K562 (cell line): Measurements from ENCODE around the gene OR10C1. TPM values are rescaled to one million over a fixed set of nuclear protein-coding genes. Genes with fewer than 3 reads are reported as not detected.

ENCODE experiments used
- ATAC-seq: fragments of 200-7000 bp; cut with Tn5 transposase; 3 replicates; pipeline ENCODE4 v1.9.1; 2020; ENCODE audit warnings: moderate library complexity
- BruUV-seq: library from RNA; stranded (reverse); fragments of 400-500 nt; replicated peaks from 2 replicates; lab custom pipeline; 2021; lab: Mats Ljungman, UMichigan
- CTCF ChIA-PET: fragments of 300-600 bp; formaldehyde crosslinking; extraction: SDS; loops from one replicate; lab custom pipeline; 2021; ENCODE audit warnings: low intra/inter-chr PET ratio; lab: Yijun Ruan, JAX
- POLR2A ChIA-PET: fragments of 300-600, 350-650 bp; sonication (Branson Sonifier 250); formaldehyde crosslinking; extraction: SDS; loops from one replicate; lab custom pipeline; 2021; ENCODE audit warnings: antibody characterized with exemption, inconsistent platforms; lab: Yijun Ruan, JAX
- DNase-seq, 4 experiments: peaks; one replicate each; pipeline versions ENCODE4 v3.0.0 to v3.0.0-alpha.2; 2011 to 2018; ENCODE audit warnings: low spot score in 3 of 4, mixed read lengths in 3 of 4; ENCODE audit errors: extremely low read depth in 1 of 4
- FAIRE-seq: peaks from 2 replicates; lab custom pipeline; 2011; peaks lifted over from hg19 to GRCh38; lab: Jason Lieb, UNC
- H2AFZ ChIP-seq: 2 replicates; pipeline ENCODE4 v1.6.0; 2011; ENCODE audit warnings: low read depth, low read length, control low read depth, inconsistent platforms
- H3K27ac ChIP-seq: fragments of 200-600 bp; 3 replicates; pipeline ENCODE4 v1.8.0; 2011; ENCODE audit warnings: low read depth, mild to moderate bottlenecking, control low read depth, inconsistent platforms, low read length, moderate library complexity, mixed read lengths; ENCODE audit errors: extremely low read depth
- H3K27me3 ChIP-seq, 2 experiments: fragments of 300-600 bp in 1 of 2; 2 replicates in 1 of 2; 3 replicates in 1 of 2; pipeline versions ENCODE4 v1.6.0 to v1.8.0; 2011; ENCODE audit warnings: inconsistent platforms in 2 of 2, low read length in 2 of 2, mild to moderate bottlenecking in 1 of 2, mixed read lengths in 1 of 2, moderate library complexity in 1 of 2; ENCODE audit not compliant: control insufficient read depth in 2 of 2, insufficient read depth in 2 of 2
- H3K36me3 ChIP-seq: fragments of 300-600 bp; 3 replicates; pipeline ENCODE4 v1.8.0; 2011; ENCODE audit warnings: mild to moderate bottlenecking, low read length, inconsistent platforms; ENCODE audit not compliant: control insufficient read depth, insufficient read depth
- H3K4me1 ChIP-seq, 2 experiments: fragments of 200-600 bp in 1 of 2; replicated peaks in 1 of 2; 2 replicates in 1 of 2; 3 replicates in 1 of 2; pipeline versions ENCODE4 v1.5.1 to v1.8.0; 2011; ENCODE audit warnings: inconsistent platforms in 2 of 2, low read length in 2 of 2, mild to moderate bottlenecking in 1 of 2, mixed read lengths in 1 of 2, moderate library complexity in 1 of 2; ENCODE audit not compliant: control insufficient read depth in 2 of 2, insufficient read depth in 2 of 2
- H3K4me2 ChIP-seq: 2 replicates; pipeline ENCODE4 v1.6.1; 2011; ENCODE audit warnings: low read length, control low read depth, inconsistent platforms, mixed read lengths; ENCODE audit not compliant: insufficient read depth
- H3K4me3 ChIP-seq: fragments of 200-600 bp; sonication (generic), shearing (Covaris generic); 2 replicates; pipeline ENCODE4 v1.5.1; 2016; ENCODE audit warnings: control low read depth, inconsistent platforms
- H3K79me2 ChIP-seq: fragments of 200-600 bp; 3 replicates; pipeline ENCODE4 v1.8.0; 2011; ENCODE audit warnings: low read length, inconsistent platforms; ENCODE audit not compliant: control insufficient read depth, insufficient read depth
- H3K9ac ChIP-seq, 2 experiments: 2 replicates each; pipeline versions ENCODE4 v1.6.0 to v1.6.1; 2011; ENCODE audit warnings: low read depth in 2 of 2, low read length in 2 of 2, control low read depth in 1 of 2, inconsistent platforms in 1 of 2, mild to moderate bottlenecking in 1 of 2, mixed read lengths in 1 of 2; ENCODE audit not compliant: insufficient read depth in 1 of 2
- H3K9me1 ChIP-seq: one replicate; pipeline ENCODE4 v1.6.0; 2011; ENCODE audit warnings: inconsistent platforms, mild to moderate bottlenecking, low read length, moderate library complexity; ENCODE audit not compliant: control insufficient read depth, insufficient read depth
- H3K9me3 ChIP-seq: replicated peaks from 2 replicates; pipeline ENCODE4 v1.5.1; 2011; ENCODE audit warnings: low read depth, low read length, inconsistent platforms; ENCODE audit not compliant: control insufficient read depth, insufficient read depth
- H4K20me1 ChIP-seq: replicated peaks from 2 replicates; pipeline ENCODE4 v1.6.1; 2011; ENCODE audit warnings: low read length, inconsistent platforms, mixed read lengths; ENCODE audit not compliant: control insufficient read depth, insufficient read depth
- CAMTA2 ChIP-seq: fragments of 250-450 bp; sonication (Bioruptor Pico); conservative IDR thresholded peaks from 2 replicates; pipeline ENCODE4 v1.5.1; 2022
- FOXA3 ChIP-seq, 2 experiments: fragments of 450-650 bp in 1 of 2; sonication (generic) in 1 of 2; formaldehyde crosslinking; IDR thresholded peaks in 1 of 2; conservative IDR thresholded peaks in 1 of 2; 2 replicates each; pipeline versions ENCODE4 v1.4.0 to v1.8.0; 2020 to 2022; ENCODE audit warnings: mild to moderate bottlenecking in 2 of 2, missing genetic modification reagents in 1 of 2
- MAFG ChIP-seq: fragments of 450-650 bp; conservative IDR thresholded peaks from 2 replicates; pipeline ENCODE4 v1.6.1; 2016; ENCODE audit warnings: missing genetic modification characterization, missing compliant biosample characterization
- MYNN ChIP-seq, 2 experiments: sonication (generic); formaldehyde crosslinking in 1 of 2; IDR thresholded peaks; 2 replicates each; pipeline versions ENCODE4 v1.5.0 to v1.6.1; 2016 to 2020; ENCODE audit warnings: antibody characterized with exemption in 1 of 2, missing genetic modification reagents in 1 of 2
- TCFL5 ChIP-seq: fragments of 250-450 bp; sonication (Bioruptor Pico); conservative IDR thresholded peaks from 2 replicates; pipeline ENCODE4 v1.6.1; 2021; ENCODE audit warnings: mild to moderate bottlenecking, moderate library complexity, matching md5 sums
- TEAD4 ChIP-seq, 2 experiments: sonication (generic) in 1 of 2; formaldehyde crosslinking in 1 of 2; IDR thresholded peaks; 2 replicates each; pipeline versions ENCODE4 v1.6.1 to v1.8.0; 2012 to 2022; ENCODE audit warnings: borderline replicate concordance in 1 of 2, inconsistent platforms in 1 of 2, low read length in 1 of 2, mild to moderate bottlenecking in 1 of 2, missing genetic modification reagents in 1 of 2
- TFAM ChIP-seq: fragments of 250-450 bp; sonication (Bioruptor Pico); conservative IDR thresholded peaks from 2 replicates; pipeline ENCODE4 v1.5.0; 2021; ENCODE audit warnings: mild to moderate bottlenecking, moderate library complexity
- ZNF644 ChIP-seq: fragments of 200-800 bp; sonication (Bioruptor generic); IDR thresholded peaks from 2 replicates; pipeline ENCODE4 v1.6.1; 2016; ENCODE audit warnings: low read depth, missing genetic modification characterization, missing compliant biosample characterization
- WGBS: fragments of 100-300 bp; shearing (Covaris generic); methylation state at CpG from one replicate; pipeline ENCODE4 v1.1.6; 2016; ENCODE audit warnings: low coverage, mixed read lengths; ENCODE audit not compliant: insufficient coverage; ENCODE audit errors: missing lambda C conversion rate; 5-methylcytosine and 5-hydroxymethylcytosine counted together
- in situ Hi-C: fragments of 300-500 bp; cut with MboI; formaldehyde crosslinking; loops from 4 replicates; pipeline ENCODE4 v1.15.0; 2018; ENCODE audit warnings: inconsistent platforms, mixed read lengths
- intact Hi-C: fragments of 100-400 bp; cut with micrococcal nuclease; formaldehyde crosslinking; loops from 2 replicates; pipeline ENCODE4 v1.14.2; 2022
- polyA plus RNA-seq, 8 experiments: library from polyadenylated mRNA; depleted of rRNA in 4 of 8; stranded (reverse) in 5 of 8; unstranded in 3 of 8; fragments of >200 nt; fragmentation: Nextera tagmentation in 2 of 8; fragmentation: Illumina TruSeq in 1 of 8; extraction: Ambion mirVana in 2 of 8; extraction: Trizol in 1 of 8; gene quantifications; 2 replicates each; pipeline versions ENCODE4 v1.2.1 to v1.2.3, GENCODE V29; 2011 to 2014; ENCODE audit warnings: inconsistent platforms in 1 of 8, missing spikeins in 1 of 8
- total RNA-seq, 7 experiments: library from RNA; depleted of rRNA in 6 of 7; stranded (reverse); fragments of >200 nt in 6 of 7; fragmentation: Illumina TruSeq in 2 of 7; extraction: Trizol in 2 of 7; gene quantifications; 2 replicates each; pipeline versions ENCODE4 v1.2.1 to v1.2.3, GENCODE V29; 2011 to 2021; ENCODE audit warnings: low replicate concordance in 1 of 7
- TF ChIP-seq, protein P1 (sequence below), 3 experiments: fragments of 200-800 bp in 1 of 3; fragments of 250-450 bp in 1 of 3; fragments of 450-650 bp in 1 of 3; sonication (Bioruptor Pico) in 1 of 3; sonication (Bioruptor generic) in 1 of 3; formaldehyde crosslinking in 1 of 3; IDR thresholded peaks; 2 replicates each; pipeline versions ENCODE4 v1.6.1 to v1.8.0; 2016 to 2022; ENCODE audit warnings: mild to moderate bottlenecking in 2 of 3, missing genetic modification characterization in 2 of 3, missing compliant biosample characterization in 1 of 3, moderate library complexity in 1 of 3
- TF ChIP-seq, protein P2 (sequence below): fragments of 450-650 bp; IDR thresholded peaks from 2 replicates; pipeline ENCODE4 v1.6.1; 2014; ENCODE audit warnings: low read depth, mild to moderate bottlenecking, moderate library complexity, borderline replicate concordance
- TF ChIP-seq, protein P3 (sequence below): fragments of 450-650 bp; IDR thresholded peaks from 2 replicates; pipeline ENCODE4 v1.6.1; 2017; ENCODE audit warnings: antibody characterized with exemption

OR10C1 gene
- total and polyA plus RNA-seq, 9 of the 15 experiments (the other 6 are each of a cell fraction or from before 2014, with no cell fraction given) = not detected

DNA sequence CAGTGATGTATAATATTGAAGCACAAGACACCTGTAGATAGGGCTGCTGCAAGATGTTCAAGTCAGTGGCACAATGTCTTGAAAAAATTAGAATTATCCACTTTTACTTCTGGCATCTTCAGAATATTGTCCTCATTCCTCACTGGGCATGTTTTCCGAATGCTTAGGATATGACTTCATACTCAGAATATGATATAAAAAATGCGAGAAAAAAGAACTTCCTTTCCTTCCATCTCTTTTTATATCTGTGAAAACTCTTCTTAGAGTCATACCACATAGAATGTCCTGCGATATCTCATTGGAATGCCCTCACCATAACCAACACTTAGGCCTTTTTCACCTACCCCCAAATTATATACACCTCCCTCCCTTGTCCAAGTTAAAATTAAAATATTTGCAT, 44.1 kb downstream of the OR10C1 start:
- 8% methylated on average over 3 of the region's 3 CpGs for WGBS
- FAIRE-seq (no peak), ATAC-seq (no peak), DNase-seq (no peak)
- H3K9me3 ChIP-seq = no peaks in the 10 kb centered on the region
- POLR2A ChIA-PET = interaction anchor here (0.6 kb wide), 1 partner anchor 613 kb away, joined by 3 read pairs; no protein-coding TSS in a partner anchor
- H3K9me1 ChIP-seq = no peaks in the 10 kb centered on the region
- intact Hi-C loops (no loop called here), in situ Hi-C loops (no loop called here)
- H3K27ac ChIP-seq = no peak overlapping the region
- no peak overlapping the region for H2AFZ ChIP-seq
- H3K79me2 ChIP-seq = no peaks in the 10 kb centered on the region
- no peak overlapping the region for H3K4me2 ChIP-seq
- no TSS peak for BruUV-seq
- no peak overlapping the region for H3K4me3 ChIP-seq
- no peak overlapping the region for H3K9ac ChIP-seq
- no peaks in the 10 kb centered on the region for H3K36me3 ChIP-seq
- TF ChIP-seq CAMTA2 (CRISPR knock-in tag) (no peak), ZNF644 (tag) (no peak), TCFL5 (CRISPR knock-in tag) (no peak), FOXA3 (CRISPR knock-in tag; conservative IDR thresholded peaks at IDR 0.05 in 1 of 2, IDR thresholded peaks at IDR 0.05 in 1 of 2) (no peak), TEAD4 (IDR thresholded peaks at IDR 0.05; ENCODE audit: low read length) (no peak), TEAD4 (CRISPR knock-in tag; IDR thresholded peaks at IDR 0.05; ENCODE audit: borderline replicate concordance) (no peak), MYNN (IDR thresholded peaks at IDR 0.05) (no peak), MYNN (CRISPR knock-in tag; IDR thresholded peaks at IDR 0.05) (no peak), MAFG (no peak), TFAM (CRISPR knock-in tag) (no peak)
- TF ChIP-seq, protein P1, sequence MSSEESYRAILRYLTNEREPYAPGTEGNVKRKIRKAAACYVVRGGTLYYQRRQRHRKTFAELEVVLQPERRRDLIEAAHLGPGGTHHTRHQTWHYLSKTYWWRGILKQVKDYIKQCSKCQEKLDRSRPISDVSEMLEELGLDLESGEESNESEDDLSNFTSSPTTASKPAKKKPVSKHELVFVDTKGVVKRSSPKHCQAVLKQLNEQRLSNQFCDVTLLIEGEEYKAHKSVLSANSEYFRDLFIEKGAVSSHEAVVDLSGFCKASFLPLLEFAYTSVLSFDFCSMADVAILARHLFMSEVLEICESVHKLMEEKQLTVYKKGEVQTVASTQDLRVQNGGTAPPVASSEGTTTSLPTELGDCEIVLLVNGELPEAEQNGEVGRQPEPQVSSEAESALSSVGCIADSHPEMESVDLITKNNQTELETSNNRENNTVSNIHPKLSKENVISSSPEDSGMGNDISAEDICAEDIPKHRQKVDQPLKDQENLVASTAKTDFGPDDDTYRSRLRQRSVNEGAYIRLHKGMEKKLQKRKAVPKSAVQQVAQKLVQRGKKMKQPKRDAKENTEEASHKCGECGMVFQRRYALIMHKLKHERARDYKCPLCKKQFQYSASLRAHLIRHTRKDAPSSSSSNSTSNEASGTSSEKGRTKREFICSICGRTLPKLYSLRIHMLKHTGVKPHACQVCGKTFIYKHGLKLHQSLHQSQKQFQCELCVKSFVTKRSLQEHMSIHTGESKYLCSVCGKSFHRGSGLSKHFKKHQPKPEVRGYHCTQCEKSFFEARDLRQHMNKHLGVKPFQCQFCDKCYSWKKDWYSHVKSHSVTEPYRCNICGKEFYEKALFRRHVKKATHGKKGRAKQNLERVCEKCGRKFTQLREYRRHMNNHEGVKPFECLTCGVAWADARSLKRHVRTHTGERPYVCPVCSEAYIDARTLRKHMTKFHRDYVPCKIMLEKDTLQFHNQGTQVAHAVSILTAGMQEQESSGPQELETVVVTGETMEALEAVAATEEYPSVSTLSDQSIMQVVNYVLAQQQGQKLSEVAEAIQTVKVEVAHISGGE (CRISPR knock-in tag; IDR thresholded peaks at IDR 0.05) = no peak
- TF ChIP-seq, protein P2, sequence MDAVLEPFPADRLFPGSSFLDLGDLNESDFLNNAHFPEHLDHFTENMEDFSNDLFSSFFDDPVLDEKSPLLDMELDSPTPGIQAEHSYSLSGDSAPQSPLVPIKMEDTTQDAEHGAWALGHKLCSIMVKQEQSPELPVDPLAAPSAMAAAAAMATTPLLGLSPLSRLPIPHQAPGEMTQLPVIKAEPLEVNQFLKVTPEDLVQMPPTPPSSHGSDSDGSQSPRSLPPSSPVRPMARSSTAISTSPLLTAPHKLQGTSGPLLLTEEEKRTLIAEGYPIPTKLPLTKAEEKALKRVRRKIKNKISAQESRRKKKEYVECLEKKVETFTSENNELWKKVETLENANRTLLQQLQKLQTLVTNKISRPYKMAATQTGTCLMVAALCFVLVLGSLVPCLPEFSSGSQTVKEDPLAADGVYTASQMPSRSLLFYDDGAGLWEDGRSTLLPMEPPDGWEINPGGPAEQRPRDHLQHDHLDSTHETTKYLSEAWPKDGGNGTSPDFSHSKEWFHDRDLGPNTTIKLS = no peak
- TF ChIP-seq, protein P3, sequence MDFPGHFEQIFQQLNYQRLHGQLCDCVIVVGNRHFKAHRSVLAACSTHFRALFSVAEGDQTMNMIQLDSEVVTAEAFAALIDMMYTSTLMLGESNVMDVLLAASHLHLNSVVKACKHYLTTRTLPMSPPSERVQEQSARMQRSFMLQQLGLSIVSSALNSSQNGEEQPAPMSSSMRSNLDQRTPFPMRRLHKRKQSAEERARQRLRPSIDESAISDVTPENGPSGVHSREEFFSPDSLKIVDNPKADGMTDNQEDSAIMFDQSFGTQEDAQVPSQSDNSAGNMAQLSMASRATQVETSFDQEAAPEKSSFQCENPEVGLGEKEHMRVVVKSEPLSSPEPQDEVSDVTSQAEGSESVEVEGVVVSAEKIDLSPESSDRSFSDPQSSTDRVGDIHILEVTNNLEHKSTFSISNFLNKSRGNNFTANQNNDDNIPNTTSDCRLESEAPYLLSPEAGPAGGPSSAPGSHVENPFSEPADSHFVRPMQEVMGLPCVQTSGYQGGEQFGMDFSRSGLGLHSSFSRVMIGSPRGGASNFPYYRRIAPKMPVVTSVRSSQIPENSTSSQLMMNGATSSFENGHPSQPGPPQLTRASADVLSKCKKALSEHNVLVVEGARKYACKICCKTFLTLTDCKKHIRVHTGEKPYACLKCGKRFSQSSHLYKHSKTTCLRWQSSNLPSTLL = no peak
- CTCF ChIA-PET = no interaction called here
- H3K4me1 ChIP-seq = peaks cover 8 to 11% of the 10 kb centered on the region in 2 experiments; a peak in 4 of 5 replicates
- H3K27me3 ChIP-seq = no peaks in the 10 kb centered on the region
- no peaks in the 10 kb centered on the region for H4K20me1 ChIP-seq
